SH-SY5Y (cell line): ENCODE data around the gene MGMT.

ENCODE experiments used
- GATA2 ChIP-seq: IDR thresholded peaks from 2 replicates; pipeline ENCODE4 v1.6.1; 2011; ENCODE audit warnings: mild to moderate bottlenecking, low read depth, low read length
- GATA3 ChIP-seq: IDR thresholded peaks from 2 replicates; pipeline ENCODE4 v1.6.1; 2011; ENCODE audit warnings: low read depth, mild to moderate bottlenecking, low read length, moderate library complexity

DNA sequence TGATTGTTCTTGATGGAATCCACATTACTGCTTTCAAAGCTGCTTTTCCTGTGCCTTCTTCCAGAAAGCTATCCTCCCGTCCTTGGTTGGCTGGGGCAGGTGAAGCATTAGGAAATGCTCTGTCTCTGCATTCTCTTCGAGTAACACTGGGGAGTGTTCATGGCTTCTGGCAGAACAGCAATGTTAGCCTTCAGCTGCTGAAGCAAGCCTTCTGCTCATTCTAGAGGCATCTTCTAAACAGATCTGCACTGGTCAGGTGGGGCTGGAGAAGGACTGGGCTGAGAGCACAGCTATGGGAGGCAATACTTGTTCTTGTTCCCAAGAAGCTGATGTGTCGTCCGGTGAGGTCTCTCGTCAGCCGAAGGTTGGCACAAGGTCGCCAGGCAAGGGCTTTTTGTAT lies 80.6 kb downstream of the MGMT start:
- TF ChIP-seq GATA2 (no peak), GATA3 (no peak)
